ENCODE data around the gene ARHGAP33. TPM values are rescaled to one million over a fixed set of nuclear protein-coding genes. Genes with fewer than 3 reads are reported as not detected.

Gene ARHGAP33
- total and polyA plus RNA-seq, 10 of the 15 experiments (the other 5 are each of a cell fraction or from before 2014, with no cell fraction given), result 0.05 to 22.9 (median 2.3) TPM; not detected in 1

- Histone ChIP-seq H3K27ac (ENCODE audit: control insufficient read depth, insufficient read depth) (no peak overlapping the region), H4K20me1 (ENCODE audit: control insufficient read depth, insufficient read depth) (no peaks in the 10 kb centered on the region), H3K36me3 (ENCODE audit: control insufficient read depth in 2 of 2, insufficient read depth in 2 of 2, low read length in 1 of 2) (no peaks in the 10 kb centered on the region), H3K4me3 (no peak overlapping the region), H3K4me1 (ENCODE audit: control insufficient read depth, insufficient read depth, low read length) (no peaks in the 10 kb centered on the region), H3K4me2 (ENCODE audit: control insufficient read depth, insufficient read depth) (no peak overlapping the region), H3K9me3 (replicated peaks; ENCODE audit: control insufficient read depth, insufficient read depth, low read length) (no peaks in the 10 kb centered on the region), H3K27me3 (replicated peaks in 1 of 2; ENCODE audit: control insufficient read depth in 2 of 2, insufficient read depth in 2 of 2, low read length in 1 of 2) (no peaks in the 10 kb centered on the region), H2AFZ (ENCODE audit: control insufficient read depth, low read depth, low read length) (no peak overlapping the region), H3K79me2 (ENCODE audit: control insufficient read depth, insufficient read depth, low read length) (no peaks in the 10 kb centered on the region), H3K9ac (ENCODE audit: control insufficient read depth, insufficient read depth, low read length) (no peak overlapping the region)
- CTCF ChIA-PET, result interaction anchor here (3.1 kb wide), 1 partner anchor 93 kb away, joined by 12 read pairs; no protein-coding TSS in a partner anchor
- in situ Hi-C loops (cut with MboI), result no loop called here
- SMC1A ChIA-PET (ENCODE audit: uncharacterized antibody, unreplicated experiment), result no interaction called here
- TF ChIP-seq CUX1 (IDR thresholded peaks at IDR 0.05; ENCODE audit: insufficient replicate concordance, low read depth, low read length), result no peak
- TF ChIP-seq YBX1 (IDR thresholded peaks at IDR 0.05), result no peak
- BruUV-seq (replicated peaks), result no TSS peak
- RAD21 ChIA-PET (ENCODE audit: unreplicated experiment), result interaction anchor here (0.6 kb wide), 1 partner anchor 96 kb away, joined by 4 read pairs; no protein-coding TSS in a partner anchor
- POLR2A ChIA-PET, result no interaction called here
- no peak for FAIRE-seq
- ATAC-seq, result no peak
- intact Hi-C loops (cut with micrococcal nuclease; ENCODE audit: unreplicated experiment), result no loop called here
- DNase-seq (ENCODE audit: low read depth, low spot score), result no peak
- 64% methylated on average over 11 of the region's 15 CpGs for WGBS (ENCODE audit: insufficient coverage, insufficient replicate concordance, low lambda C conversion rate, missing lambda C conversion rate)
Measured at GRCh38 chr19:35787227-35787799, 11.9 kb downstream of the ARHGAP33 start.
